Hepatocyte (in vitro differentiated cells): ENCODE measurements around the gene KRTAP10-1.

Experiments used
- EZH2 ChIP-seq: fragments of 200-600 bp; sonication (generic); IDR thresholded peaks from 2 replicates; pipeline ENCODE4 v1.6.1; 2016; ENCODE audit warnings: antibody characterized with exemption, mild to moderate bottlenecking, borderline replicate concordance
- EZH2phosphoT487 ChIP-seq: fragments of 200-600 bp; sonication (generic); IDR thresholded peaks from one replicate; pipeline ENCODE4 v1.6.1; 2018; ENCODE audit warnings: antibody characterized with exemption, mild to moderate bottlenecking, low read depth, moderate library complexity; ENCODE audit not compliant: unreplicated experiment, severe bottlenecking
- TF ChIP-seq, protein P1 (sequence below): fragments of 200-600 bp; sonication (generic); IDR thresholded peaks from 2 replicates; pipeline ENCODE4 v1.5.1; 2016; ENCODE audit warnings: antibody characterized with exemption, mild to moderate bottlenecking; ENCODE audit not compliant: poor library complexity

GRCh38 chr21:44510109-44510507 lies 29.9 kb downstream of the KRTAP10-1 start:
- TF ChIP-seq, protein P1, sequence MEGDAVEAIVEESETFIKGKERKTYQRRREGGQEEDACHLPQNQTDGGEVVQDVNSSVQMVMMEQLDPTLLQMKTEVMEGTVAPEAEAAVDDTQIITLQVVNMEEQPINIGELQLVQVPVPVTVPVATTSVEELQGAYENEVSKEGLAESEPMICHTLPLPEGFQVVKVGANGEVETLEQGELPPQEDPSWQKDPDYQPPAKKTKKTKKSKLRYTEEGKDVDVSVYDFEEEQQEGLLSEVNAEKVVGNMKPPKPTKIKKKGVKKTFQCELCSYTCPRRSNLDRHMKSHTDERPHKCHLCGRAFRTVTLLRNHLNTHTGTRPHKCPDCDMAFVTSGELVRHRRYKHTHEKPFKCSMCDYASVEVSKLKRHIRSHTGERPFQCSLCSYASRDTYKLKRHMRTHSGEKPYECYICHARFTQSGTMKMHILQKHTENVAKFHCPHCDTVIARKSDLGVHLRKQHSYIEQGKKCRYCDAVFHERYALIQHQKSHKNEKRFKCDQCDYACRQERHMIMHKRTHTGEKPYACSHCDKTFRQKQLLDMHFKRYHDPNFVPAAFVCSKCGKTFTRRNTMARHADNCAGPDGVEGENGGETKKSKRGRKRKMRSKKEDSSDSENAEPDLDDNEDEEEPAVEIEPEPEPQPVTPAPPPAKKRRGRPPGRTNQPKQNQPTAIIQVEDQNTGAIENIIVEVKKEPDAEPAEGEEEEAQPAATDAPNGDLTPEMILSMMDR: no peak
- TF ChIP-seq EZH2: no peak
- no peak for TF ChIP-seq EZH2phosphoT487
